M059J (cell line): ENCODE data around the gene VWC2L. TPM values are rescaled to one million over a fixed set of nuclear protein-coding genes. Genes with fewer than 3 reads are reported as not detected.
A peak's percentile ranks its signal among the peaks of the same experiment; 100 is the strongest.

ENCODE experiments used
- DNase-seq: peaks from one replicate; pipeline ENCODE4 v3.0.0-alpha.2; 2012; ENCODE audit warnings: low read depth
- total RNA-seq: library from RNA; depleted of rRNA; stranded (reverse); fragments of >200 nt; shearing (Covaris generic); gene quantifications from 2 replicates; pipeline ENCODE4 v1.2.3, GENCODE V29; 2014

VWC2L gene
- total RNA-seq, 1 experiment from 2014 or later: 0.02 TPM

DNA sequence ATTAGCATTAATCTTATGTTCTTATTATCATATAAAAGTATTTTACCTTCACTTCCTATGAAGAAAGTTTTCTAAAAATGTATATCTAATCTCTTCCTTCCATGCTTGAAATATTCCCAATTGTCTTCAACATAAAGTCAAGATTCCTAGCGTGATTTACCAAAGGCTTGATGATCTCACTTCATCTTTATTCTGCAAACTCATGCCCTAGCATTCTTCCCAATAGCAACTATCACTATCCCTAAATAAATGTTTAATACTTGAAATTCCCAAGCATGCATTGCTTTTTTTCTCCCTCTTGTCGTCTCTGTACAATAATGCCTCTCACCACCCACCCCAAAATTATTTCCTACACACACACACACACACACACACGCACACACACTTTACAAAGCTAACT, 125.8 kb downstream of the VWC2L start:
- DNase-seq: no peak

DNA sequence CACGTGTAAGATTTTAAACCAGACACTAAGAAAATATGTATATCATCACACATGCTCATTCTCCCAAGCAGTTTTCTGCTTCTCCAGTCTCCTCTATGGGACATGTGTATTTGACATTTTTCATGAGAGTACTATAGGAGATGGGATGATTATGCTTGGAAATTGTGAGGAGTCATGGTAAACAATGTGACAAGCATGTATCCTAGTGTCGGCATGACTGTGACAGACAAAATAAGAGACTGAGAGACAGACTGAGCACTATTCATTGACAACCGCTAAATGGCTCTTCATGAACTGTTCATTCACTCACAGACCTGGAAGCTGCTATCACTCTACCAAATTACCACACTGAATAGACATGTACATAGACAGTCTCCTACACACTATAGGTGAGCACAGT, 127.1 kb downstream of the VWC2L start:
- no peak for DNase-seq

DNA sequence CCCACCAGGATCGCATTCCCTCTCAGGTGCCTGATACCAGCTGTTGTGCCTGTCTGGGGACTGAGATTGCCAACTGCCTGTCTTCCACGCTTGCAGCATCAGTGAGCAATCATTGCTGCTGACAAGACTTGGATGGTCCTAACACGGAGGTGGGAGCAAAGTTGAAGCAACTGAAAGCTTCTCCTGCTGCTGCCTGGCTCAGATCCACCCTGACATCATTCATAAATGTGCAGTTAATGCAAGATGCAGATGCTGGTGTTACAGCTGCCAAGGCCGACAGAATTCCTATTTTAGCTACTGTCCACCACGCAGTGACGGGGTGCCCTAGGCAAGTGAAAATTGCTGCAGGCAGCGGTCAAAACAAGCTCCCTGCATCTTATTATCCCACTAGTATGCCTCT, 131.4 kb downstream of the VWC2L start:
- DNase-seq: no peak

DNA sequence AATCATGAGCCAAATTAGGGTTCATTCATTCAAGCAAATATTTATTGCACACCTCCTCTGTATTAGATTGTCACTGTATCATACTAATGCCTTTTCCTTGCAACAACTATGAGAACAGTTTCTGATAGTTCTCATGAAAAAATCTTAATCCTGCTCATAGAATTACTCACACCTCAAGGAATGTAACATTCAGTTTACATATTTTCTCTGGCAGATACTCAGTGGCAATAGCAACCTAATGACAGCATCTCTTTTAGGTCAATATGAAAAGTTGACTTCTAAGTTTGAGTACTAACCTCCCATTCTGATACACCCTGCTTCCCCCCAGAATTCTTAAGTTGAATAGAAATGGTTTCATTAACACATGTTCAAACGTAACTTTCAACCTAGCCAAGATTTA, 132.0 kb downstream of the VWC2L start:
- DNase-seq: peak; percentile 34

DNA sequence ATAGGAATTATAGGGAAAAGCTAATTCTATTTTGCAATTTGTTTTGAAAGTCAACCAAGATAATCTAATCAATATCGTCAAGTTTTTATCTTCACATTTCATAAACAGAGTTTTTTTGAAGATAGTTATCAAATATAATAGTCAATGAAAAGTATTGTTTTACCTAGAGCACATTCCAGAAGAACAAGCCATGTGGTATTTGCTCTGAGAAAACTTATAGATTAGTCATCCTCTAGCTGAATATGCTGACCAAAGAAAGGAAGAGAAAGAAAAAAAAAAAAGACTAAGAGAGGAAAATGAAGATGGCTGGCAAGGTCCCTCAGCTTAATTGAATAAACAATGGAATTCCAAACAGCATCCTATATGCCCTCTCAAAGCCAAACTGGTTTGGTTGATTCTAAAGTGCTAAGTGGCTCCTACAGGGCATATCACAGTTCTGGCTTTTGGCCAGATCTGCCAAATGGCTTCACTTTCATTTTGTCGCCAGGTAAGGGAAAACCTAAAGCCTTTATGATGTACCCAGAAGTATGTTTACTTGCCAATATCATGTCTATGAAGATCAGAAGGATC, 132.6 kb downstream of the VWC2L start:
- peak; percentile 42 for DNase-seq

DNA sequence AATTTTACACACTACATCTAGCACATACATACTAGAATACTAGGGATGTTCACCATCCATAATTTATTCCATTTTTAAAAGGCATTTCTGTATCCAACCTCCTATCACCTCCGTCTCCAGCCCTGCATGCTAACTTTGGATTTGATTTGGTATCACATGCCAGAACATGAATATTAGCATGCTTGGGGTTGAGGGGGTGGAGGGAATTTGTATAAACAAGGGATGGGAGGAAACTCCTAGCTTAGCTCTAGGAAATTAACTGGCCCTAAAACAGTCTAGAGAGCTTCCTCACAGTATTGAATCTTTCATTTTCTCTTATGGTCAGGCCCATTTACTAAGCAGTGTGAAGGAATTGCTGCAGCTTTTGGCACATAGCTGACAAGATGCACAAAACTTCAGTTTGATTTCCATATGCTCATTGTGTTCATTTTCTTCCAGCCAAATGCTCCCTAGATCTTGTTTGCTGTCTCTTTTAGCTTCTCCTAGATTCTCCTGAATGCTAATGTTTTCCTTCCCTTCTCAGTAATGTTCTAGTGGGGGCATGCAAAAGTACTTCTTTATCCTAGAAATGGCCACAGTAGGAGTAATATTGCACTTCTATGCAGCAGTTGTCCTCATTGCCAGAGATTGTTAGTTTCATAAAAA, 135.2 kb downstream of the VWC2L start:
- no peak for DNase-seq

DNA sequence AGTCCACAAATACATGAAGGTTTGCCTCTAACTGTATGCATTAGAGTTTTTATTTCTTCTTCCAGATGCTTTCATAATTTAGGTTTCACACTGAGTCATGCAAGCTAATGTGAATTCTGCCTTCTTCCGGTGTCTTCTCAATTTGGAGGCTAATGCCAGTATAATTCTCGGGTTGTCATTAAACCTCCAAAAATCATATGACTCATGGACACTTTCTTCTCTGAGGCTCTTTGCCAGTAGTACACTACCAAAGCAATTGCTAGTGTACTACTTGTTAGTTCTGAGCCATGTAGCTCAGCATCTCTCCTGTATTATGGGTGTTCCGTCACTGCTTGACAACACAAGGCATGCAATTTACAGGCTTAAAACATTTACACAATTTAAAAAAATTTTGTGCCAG, 137.1 kb downstream of the VWC2L start:
- DNase-seq: peak; percentile 25

DNA sequence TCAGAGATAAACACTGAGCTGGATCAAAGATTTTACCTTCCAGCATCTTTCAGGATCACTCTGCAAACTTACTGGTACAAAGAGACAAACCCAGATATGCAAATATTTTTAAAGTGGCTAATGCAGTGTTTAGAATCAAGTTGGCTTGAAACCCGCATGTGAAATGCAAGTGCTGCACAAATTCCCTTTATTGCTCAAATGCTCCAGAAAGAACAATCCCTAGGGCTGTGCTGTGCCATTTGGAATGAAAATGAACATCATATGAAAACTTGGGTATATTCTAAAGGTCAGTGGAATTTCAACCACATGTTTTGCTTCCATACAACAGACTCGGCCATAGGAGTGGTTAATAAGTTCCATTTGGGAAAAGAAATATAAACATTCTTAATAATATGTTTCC, 139.1 kb downstream of the VWC2L start:
- DNase-seq: no peak

DNA sequence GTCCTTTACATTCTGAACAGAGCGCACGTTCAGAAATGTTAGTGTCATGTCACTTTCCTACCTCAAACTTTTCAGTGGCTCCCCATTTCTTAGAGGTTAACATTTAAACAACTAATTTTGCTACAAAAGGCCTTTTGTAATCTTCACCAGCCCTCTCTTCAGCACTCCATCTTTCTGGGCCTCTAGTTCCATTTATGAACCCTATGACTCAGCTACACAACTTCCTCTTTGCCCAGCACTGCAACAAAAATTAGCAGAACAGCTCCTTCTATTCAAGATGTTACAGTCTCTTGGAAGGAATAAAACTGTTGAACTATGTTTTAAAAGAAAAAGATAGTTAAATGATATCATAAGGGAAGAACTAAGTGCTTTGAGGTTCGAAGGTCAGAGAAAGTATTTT, 139.9 kb downstream of the VWC2L start:
- DNase-seq: no peak

DNA sequence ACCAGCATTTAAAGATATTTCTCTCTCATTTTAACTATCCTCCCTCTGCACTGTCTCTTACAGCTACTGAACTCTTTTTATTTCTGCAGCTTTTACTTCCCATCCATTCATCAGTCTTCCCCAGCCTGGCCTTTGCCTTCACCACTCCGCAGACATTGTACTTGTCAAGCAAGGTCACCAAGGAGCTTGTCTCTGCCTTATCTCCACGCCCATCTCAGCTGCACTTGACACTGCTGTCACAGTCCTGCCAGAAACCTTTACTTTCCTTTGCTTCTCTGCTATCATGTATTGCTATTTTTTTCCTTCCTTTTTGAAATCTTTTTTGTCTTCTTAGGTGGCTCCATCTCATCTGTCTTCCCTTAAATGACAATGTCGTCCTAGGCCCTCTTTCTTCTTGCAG, 147.0 kb downstream of the VWC2L start:
- no peak for DNase-seq

DNA sequence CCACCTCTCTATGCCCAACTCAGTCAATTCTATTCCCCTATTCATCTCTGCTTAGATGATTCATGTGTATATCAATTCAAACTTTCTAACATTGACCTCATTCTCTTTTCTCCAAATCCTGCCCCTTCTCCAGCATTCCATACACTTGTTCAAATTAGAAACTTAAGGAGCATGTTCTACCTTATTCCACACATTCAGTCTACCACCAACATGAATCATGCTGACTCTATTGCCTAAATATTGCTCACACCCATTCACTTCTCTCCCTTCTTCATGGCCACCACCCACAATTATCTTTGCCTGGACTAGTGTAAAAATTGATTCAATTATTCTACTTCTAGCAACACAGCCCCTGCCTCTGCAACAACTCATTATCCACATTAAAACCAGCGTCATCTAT, 147.5 kb downstream of the VWC2L start:
- DNase-seq: no peak

DNA sequence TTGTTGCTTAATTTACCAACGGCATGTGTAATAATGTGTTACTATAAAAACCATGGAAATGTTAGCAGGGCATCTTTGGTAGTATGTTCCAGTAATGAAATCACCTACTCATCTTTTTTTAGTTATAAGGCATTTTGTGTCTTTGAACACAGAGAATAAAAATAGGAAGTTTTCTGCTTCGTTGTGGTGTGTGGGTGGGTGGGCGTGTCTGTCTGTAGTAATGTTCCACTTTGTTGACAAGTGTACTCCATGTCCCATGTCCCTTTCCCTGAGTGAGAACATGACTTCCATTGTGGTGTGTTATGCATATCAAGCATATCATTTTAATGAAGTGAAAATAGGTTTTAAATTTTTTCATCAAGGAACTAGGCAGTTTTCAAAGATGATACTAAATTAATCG, 149.3 kb downstream of the VWC2L start:
- DNase-seq: no peak

DNA sequence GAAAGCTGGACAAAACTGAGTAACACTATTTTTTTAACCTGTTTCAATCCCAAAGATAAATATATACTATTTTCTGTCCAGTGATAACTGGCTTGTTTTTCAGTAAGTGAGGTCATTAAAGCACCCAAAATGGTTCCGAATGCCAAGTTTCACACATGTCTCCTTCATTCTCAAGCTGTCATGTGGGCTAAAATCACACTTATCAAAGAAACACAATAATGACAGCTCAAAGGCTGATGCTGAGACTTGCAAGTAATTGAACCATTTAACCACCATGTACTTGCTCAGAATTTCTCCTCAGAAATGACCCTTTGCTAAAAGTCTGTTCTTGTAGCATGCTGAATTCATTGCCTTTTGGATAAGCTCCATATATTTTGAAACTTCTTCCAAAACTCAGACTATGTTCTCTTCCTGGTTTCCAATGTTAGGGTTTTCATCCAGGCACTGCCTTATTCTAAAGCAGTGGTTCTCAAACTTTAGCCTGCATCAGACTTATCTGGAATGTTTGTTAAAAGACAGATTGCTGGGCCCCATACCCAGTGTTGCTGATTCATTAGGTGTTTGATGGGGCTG, 149.8 kb downstream of the VWC2L start:
- DNase-seq: no peak

DNA sequence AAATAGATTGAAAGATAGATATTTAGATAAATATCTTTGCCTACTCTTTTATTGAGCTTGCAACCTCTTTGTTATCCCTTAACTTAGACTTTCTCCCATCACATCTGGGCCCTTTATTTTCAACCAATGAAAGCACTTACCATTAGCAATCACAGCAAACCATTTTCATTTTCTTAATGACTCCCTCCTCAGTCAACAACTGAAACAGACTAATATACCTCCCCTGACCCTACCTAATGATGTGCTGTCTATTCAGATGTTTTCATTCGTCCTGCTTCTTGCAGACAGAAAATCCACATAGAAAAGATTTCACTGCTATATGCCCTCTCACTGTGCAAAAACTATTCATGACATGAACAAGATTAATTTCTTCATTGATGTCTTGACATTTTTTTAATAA, 154.4 kb downstream of the VWC2L start:
- no peak for DNase-seq

DNA sequence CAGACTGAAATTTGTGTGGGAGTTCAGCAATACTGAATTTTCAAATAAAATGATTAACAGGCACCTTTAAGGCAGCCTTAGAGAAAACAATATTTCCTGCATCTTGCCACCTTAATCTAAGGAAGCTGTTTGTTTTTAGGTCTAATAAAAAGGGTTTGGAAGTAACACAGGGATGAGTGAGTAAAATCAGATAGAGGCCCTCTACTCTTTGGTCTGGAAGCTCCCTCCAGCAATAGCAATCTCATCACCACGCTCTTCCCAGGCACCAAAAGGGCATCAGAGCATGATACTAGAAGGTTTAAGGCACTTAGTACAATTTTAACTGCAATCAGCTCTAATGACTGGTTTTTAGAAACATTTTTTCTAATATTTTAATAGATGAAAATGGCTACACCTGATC, 155.6 kb downstream of the VWC2L start:
- DNase-seq: no peak

DNA sequence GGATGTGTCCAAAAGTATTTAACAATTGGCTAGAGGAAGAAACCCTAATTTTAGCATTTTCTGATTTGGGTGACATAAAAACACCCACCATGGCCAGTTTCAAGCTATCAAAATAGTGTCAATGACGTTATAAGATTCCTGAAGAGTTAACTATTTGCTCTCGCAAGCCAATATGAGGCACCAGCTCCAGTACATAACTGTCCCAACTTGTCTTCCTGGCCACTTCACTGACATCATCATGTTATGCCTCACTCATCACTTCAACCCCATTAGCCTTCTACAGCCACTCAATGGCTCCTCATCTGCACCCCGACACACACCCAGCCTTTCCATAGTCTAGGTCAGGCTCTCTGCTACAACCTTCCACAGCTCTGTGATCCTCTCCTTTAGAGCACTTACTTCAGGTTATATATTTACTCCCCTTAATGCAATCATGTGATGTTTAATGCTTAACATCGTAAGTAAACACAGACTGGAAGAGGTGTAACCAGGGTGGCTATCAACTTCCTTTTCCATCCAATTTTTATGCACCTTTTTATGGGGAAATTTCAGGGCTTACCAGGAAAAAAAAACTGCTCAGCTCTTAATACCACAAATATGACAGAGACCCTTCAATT, 158.7 kb downstream of the VWC2L start:
- DNase-seq: no peak

DNA sequence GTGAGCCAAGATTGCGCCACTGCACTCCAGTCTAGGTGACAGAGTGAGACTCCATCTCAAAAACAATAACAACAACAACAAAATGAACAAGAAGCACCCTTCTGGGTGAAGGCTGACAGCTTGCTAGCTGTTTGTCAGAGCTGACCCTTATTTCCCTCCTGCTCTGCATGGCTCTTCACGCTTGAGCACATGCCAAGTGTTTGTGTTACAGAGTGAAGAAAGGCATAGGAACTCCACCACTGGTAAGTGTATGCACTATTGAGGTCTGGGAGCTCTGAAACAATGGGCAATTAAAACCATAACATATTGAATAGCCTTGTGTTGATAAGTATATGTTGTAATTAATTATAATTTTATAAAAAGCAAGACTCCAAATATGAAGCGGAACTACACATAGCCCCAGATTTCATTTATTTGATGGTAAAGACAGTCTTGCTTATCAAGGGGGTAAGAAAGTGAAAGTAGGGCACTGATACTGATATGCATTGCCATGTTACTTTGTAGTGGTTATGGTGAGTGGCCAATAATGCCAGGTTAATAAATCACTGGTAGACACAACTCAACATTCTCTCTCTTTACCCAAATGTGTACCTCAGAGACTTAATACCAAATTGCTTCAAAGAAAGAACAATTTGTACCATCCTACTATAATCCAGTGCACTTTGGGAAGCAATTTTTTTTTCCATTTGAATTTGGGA, 163.4 kb downstream of the VWC2L start:
- peak; percentile 7 for DNase-seq

DNA sequence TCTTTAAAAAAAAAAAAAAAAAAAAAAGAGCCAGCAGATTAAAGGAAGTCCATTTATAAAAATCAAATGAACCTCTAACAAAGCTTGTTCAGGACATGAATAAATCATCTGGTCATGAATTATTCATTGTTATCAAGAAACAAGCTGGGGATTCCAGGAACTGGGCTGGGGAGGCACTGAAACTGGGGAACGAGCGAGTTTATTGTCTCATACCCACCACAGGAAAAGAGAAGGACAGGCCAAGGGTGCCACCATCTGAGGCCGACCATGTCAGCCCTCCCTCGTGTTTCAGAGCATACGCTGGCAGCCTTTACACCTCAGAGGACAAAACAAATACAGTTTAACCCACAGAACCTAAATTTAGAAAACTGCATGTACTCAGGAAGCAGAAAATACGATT, 164.2 kb downstream of the VWC2L start:
- peak; percentile 63 for DNase-seq

DNA sequence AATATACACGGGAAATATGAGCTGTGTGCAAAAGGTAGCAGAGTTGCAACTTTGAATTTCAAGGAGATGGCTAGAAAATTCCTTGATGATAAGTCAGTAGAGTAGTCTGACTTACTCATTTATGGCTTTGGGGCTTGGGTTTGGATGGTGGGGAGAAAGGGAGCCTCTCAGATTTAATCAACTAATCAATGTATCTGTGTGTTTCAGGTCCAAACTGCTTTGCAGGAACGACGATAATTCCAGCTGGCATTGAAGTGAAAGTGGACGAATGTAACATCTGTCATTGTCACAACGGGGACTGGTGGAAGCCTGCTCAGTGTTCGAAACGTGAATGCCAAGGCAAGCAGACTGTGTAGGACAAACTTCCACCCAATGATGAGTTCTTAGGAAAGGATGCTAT, 164.6 kb downstream of the VWC2L start:
- DNase-seq: peak; percentile 48

DNA sequence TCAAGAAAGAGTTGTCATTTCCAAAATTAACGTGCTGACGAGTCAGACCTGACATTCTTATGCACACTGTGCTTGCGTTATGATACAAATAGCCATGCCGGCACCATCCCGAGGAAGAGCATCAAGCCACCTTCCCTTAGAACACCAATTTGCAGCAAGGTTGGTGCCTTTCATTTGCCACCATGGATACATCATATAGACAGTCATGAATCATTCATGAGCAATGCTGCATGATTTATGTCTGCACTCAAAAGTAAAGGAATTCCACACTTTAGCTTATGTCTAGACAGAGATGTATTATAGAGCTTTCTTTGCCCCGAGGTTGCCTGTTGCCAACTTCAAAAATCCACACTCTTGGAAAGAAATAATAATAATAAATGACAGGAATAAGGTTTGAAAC, 166.9 kb downstream of the VWC2L start:
- peak; percentile 39 for DNase-seq

DNA sequence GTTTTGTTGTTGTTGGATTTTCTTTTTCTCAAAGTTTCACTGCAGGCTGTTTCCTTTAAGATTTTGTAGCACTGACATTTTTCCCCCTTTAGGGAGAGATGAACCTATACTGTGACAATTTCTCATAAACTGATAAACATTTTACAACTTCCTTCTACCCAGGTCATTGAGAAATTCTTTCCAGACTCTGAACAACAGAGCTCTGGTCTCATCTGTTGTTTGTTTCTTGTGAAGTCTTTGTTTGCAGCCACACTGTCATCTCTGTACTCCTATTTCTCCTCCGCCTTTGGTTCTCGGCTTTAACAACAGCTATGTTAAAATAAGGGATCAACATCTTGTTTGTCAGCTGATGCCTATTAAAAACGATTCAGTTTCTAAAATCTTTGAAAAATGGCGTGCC, 167.6 kb downstream of the VWC2L start:
- DNase-seq: no peak

DNA sequence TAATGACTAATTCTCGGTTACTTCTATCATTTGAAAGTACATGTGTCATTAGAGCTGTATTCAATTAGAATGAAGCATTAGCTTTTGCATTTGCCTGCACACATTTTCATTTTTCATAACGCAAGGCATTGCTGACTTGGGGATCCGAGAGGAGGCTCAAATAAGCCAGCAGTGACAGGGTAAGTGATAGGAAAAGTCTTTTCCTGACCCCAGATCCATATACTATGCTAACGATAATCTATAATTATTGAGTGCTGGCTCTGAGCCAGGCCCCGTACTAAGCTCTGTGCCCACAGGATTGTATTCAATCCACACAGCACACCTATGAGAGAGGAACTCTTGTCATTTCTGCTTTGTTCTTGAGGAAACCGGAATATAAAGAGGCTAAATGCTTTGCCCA, 168.2 kb downstream of the VWC2L start:
- DNase-seq: no peak

DNA sequence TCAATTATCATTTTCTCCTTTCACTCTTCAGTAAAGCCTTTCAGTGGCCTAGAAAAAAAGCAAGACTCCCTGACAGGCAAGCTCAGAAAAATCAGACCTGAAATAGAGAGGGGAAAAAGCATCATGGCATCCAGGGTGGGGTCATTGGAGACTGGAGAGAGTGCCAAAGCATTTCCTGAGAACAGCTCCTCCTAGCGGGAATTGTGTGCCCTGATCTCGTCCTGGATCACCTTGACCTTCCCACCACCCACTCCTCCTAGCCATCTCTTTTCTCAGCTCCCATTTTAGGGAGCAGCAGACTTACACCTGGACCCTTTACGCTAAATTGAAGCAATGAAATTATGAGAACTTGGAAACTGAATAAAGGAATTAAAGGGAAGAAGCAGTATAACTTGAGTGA, 176.6 kb downstream of the VWC2L start:
- DNase-seq: no peak
